H9 (cell line): Measurements from ENCODE around the gene TJP3. TPM values are rescaled to one million over a fixed set of nuclear protein-coding genes. Genes with fewer than 3 reads are reported as not detected.

Source experiments
- DNase-seq: peaks from one replicate; pipeline ENCODE4 v3.0.0-alpha.2; 2017
- H2AFZ ChIP-seq: one replicate; pipeline ENCODE4 v1.6.1; 2013; ENCODE audit warnings: mild to moderate bottlenecking, low read length, control low read depth, moderate library complexity
- H2AK5ac ChIP-seq: 2 replicates; pipeline ENCODE4 v1.6.1; 2013; ENCODE audit warnings: low read length, control low read depth, mixed read lengths; ENCODE audit not compliant: insufficient read length
- H2BK120ac ChIP-seq: one replicate; pipeline ENCODE4 v1.6.1; 2013; ENCODE audit warnings: low read depth, mild to moderate bottlenecking, low read length, control low read depth, inconsistent platforms; ENCODE audit not compliant: poor library complexity, severe bottlenecking
- H2BK12ac ChIP-seq: 2 replicates; pipeline ENCODE4 v1.6.1; 2013; ENCODE audit warnings: low read length, control low read depth, mixed read lengths, low read depth; ENCODE audit not compliant: insufficient read length
- H2BK15ac ChIP-seq: 2 replicates; pipeline ENCODE4 v1.6.1; 2013; ENCODE audit warnings: low read depth, low read length, control low read depth
- H2BK20ac ChIP-seq: one replicate; pipeline ENCODE4 v1.6.1; 2013; ENCODE audit warnings: low read depth, mild to moderate bottlenecking, low read length, control low read depth, inconsistent platforms; ENCODE audit not compliant: poor library complexity, severe bottlenecking
- H2BK5ac ChIP-seq: 2 replicates; pipeline ENCODE4 v1.6.1; 2013; ENCODE audit warnings: low read length, control low read depth, mixed read lengths; ENCODE audit not compliant: insufficient read length
- H3K14ac ChIP-seq: 2 replicates; pipeline ENCODE4 v1.6.1; 2013; ENCODE audit warnings: low read length, control low read depth; ENCODE audit not compliant: insufficient read depth
- H3K18ac ChIP-seq: 2 replicates; pipeline ENCODE4 v1.6.1; 2013; ENCODE audit warnings: low read depth, mild to moderate bottlenecking, mixed read lengths, low read length, control low read depth; ENCODE audit not compliant: insufficient read length
- H3K23ac ChIP-seq: 2 replicates; pipeline ENCODE4 v1.6.1; 2013; ENCODE audit warnings: low read length, control low read depth, mixed read lengths, low read depth; ENCODE audit not compliant: insufficient read length
- H3K23me2 ChIP-seq: 2 replicates; pipeline ENCODE4 v1.6.1; 2013; ENCODE audit warnings: low read depth, mild to moderate bottlenecking, mixed read lengths, low read length, control low read depth; ENCODE audit not compliant: insufficient read length, poor library complexity, severe bottlenecking
- H3K27ac ChIP-seq: 2 replicates; pipeline ENCODE4 v1.5.1; 2013; ENCODE audit warnings: low read length, control low read depth, mixed read lengths, low read depth; ENCODE audit not compliant: insufficient read length
- H3K27me3 ChIP-seq: 2 replicates; pipeline ENCODE4 v1.6.1; 2013; ENCODE audit warnings: low read length, control low read depth, inconsistent platforms; ENCODE audit not compliant: insufficient read depth
- H3K4ac ChIP-seq: 2 replicates; pipeline ENCODE4 v1.6.1; 2013; ENCODE audit warnings: low read depth, mild to moderate bottlenecking, control low read depth, inconsistent platforms, low read length, moderate library complexity
- H3K4me1 ChIP-seq: 2 replicates; pipeline ENCODE4 v1.6.1; 2013; ENCODE audit warnings: low read length, control low read depth, inconsistent platforms; ENCODE audit not compliant: insufficient read depth
- H3K4me2 ChIP-seq: 2 replicates; pipeline ENCODE4 v1.6.1; 2013; ENCODE audit warnings: low read length, control low read depth, mixed read lengths; ENCODE audit not compliant: insufficient read length, insufficient read depth
- H3K56ac ChIP-seq: 2 replicates; pipeline ENCODE4 v1.6.1; 2013; ENCODE audit warnings: low read depth, mild to moderate bottlenecking, mixed read lengths, low read length, control low read depth; ENCODE audit not compliant: insufficient read length
- H3K79me1 ChIP-seq: 2 replicates; pipeline ENCODE4 v1.6.1; 2013; ENCODE audit warnings: low read depth, mild to moderate bottlenecking, moderate library complexity, low read length, control low read depth, inconsistent platforms; ENCODE audit not compliant: insufficient read depth, poor library complexity, severe bottlenecking
- H3K79me2 ChIP-seq: 2 replicates; pipeline ENCODE4 v1.6.1; 2013; ENCODE audit warnings: low read length, control low read depth, inconsistent platforms; ENCODE audit not compliant: insufficient read depth
- H3K9ac ChIP-seq: 2 replicates; pipeline ENCODE4 v1.6.1; 2013; ENCODE audit warnings: low read length, control low read depth, mixed read lengths; ENCODE audit not compliant: insufficient read length; ENCODE audit errors: extremely low read depth
- H3K9me3 ChIP-seq: one replicate; pipeline ENCODE4 v1.6.1; 2013; ENCODE audit warnings: low read depth, low read length, inconsistent platforms; ENCODE audit not compliant: control insufficient read depth
- H3T11ph ChIP-seq: one replicate; pipeline ENCODE4 v1.6.1; 2013; ENCODE audit warnings: mild to moderate bottlenecking, low read length, control low read depth, inconsistent platforms
- H4K20me1 ChIP-seq: one replicate; pipeline ENCODE4 v1.6.1; 2013; ENCODE audit not compliant: control insufficient read depth, insufficient read length, insufficient read depth
- H4K5ac ChIP-seq: 2 replicates; pipeline ENCODE4 v1.6.1; 2013; ENCODE audit warnings: low read depth, mild to moderate bottlenecking, mixed read lengths, low read length, control low read depth; ENCODE audit not compliant: insufficient read length
- H4K8ac ChIP-seq: replicated peaks from 2 replicates; pipeline ENCODE4 v1.6.1; 2013; ENCODE audit warnings: low read length, control low read depth, mixed read lengths, low read depth; ENCODE audit not compliant: insufficient read length
- H4K91ac ChIP-seq: 2 replicates; pipeline ENCODE4 v1.6.1; 2013; ENCODE audit warnings: low read depth, mild to moderate bottlenecking, moderate library complexity, mixed read lengths, low read length, control low read depth; ENCODE audit not compliant: insufficient read length
- H3K27ac Mint-ChIP-seq, 3 experiments: 2 replicates in 2 of 3; 3 replicates in 1 of 3; pipeline ENCODE4 v1.8.0; 2020 to 2021; ENCODE audit warnings: mixed read lengths in 3 of 3, mild to moderate bottlenecking in 1 of 3, moderate library complexity in 1 of 3
- H3K27me3 Mint-ChIP-seq: 2 replicates; pipeline ENCODE4 v1.8.0; 2021; ENCODE audit warnings: low read depth, mild to moderate bottlenecking, moderate library complexity, mixed read lengths
- H3K36me3 Mint-ChIP-seq, 3 experiments: 2 replicates in 2 of 3; 3 replicates in 1 of 3; pipeline ENCODE4 v1.8.0; 2020 to 2021; ENCODE audit warnings: low read depth in 3 of 3, mixed read lengths in 3 of 3; ENCODE audit not compliant: insufficient read depth in 1 of 3
- H3K4me1 Mint-ChIP-seq, 2 experiments: 2 replicates each; pipeline ENCODE4 v1.8.0; 2020; ENCODE audit warnings: mixed read lengths in 2 of 2
- H3K4me3 Mint-ChIP-seq, 2 experiments: 2 replicates in 1 of 2; 3 replicates in 1 of 2; pipeline ENCODE4 v1.8.0; 2020 to 2021; ENCODE audit warnings: mild to moderate bottlenecking in 2 of 2, mixed read lengths in 2 of 2, moderate library complexity in 1 of 2
- H3K9me3 Mint-ChIP-seq, 2 experiments: 2 replicates in 1 of 2; 3 replicates in 1 of 2; pipeline ENCODE4 v1.8.0; 2020; ENCODE audit warnings: mild to moderate bottlenecking in 2 of 2, mixed read lengths in 2 of 2, moderate library complexity in 1 of 2
- CTCF ChIP-seq: fragments of 200-600 bp; sonication (generic); conservative IDR thresholded peaks from 3 replicates; pipeline ENCODE4 v1.8.0; 2021; ENCODE audit warnings: antibody characterized with exemption, mild to moderate bottlenecking
- WGBS: extraction: QIAGEN DNeasy Blood & Tissue Kit; methylation state at CpG from one replicate; pipeline ENCODE4 v1.1.7; 2013; ENCODE audit warnings: missing lambda C conversion rate, low lambda C conversion rate, mixed read lengths; ENCODE audit not compliant: insufficient read length; ENCODE audit errors: extremely low coverage; 5-methylcytosine and 5-hydroxymethylcytosine counted together
- total RNA-seq: library from RNA; stranded (reverse); gene quantifications from 2 replicates; pipeline ENCODE4 v1.2.1, GENCODE V29; 2021

The TJP3 gene
- total RNA-seq, 1 experiment from 2014 or later: 27.3 TPM

GRCh38 chr19:3766520-3766919 is 58.3 kb downstream of the TJP3 start:
- Histone ChIP-seq H3K27me3 (no peaks in the 10 kb centered on the region), H3K23me2 (no peaks in the 10 kb centered on the region), H2BK20ac (no peak overlapping the region), H4K5ac (no peak overlapping the region), H2BK15ac (no peak overlapping the region), H2BK120ac (no peak overlapping the region), H3K56ac (no peak overlapping the region), H3K14ac (no peak overlapping the region), H4K8ac (no peak overlapping the region), H3K9ac (no peak overlapping the region), H4K20me1 (no peaks in the 10 kb centered on the region), H3K79me1 (no peaks in the 10 kb centered on the region), H3K4ac (no peak overlapping the region), H2BK5ac (no peak overlapping the region), H2AK5ac (no peak overlapping the region), H2BK12ac (no peak overlapping the region), H4K91ac (no peak overlapping the region), H3K18ac (no peak overlapping the region), H3K79me2 (no peaks in the 10 kb centered on the region), H3K23ac (no peak overlapping the region), H3T11ph (no peak overlapping the region), H3K4me1 (no peaks in the 10 kb centered on the region), H2AFZ (no peak overlapping the region), H3K4me2 (no peak overlapping the region), H3K27ac (no peak overlapping the region), H3K9me3 (no peaks in the 10 kb centered on the region)
- Mint-ChIP-seq H3K4me1 (peaks cover 10 to 16% of the 10 kb centered on the region in 2 experiments), H3K36me3 (peaks cover 6 to 17% (median 12%) of the 10 kb centered on the region in 3 experiments; a peak in 5 of 7 replicates), H3K27me3 (no peaks in the 10 kb centered on the region), H3K27ac (peak overlapping the region in 1 of 3 experiments; percentile 87; a peak in 1 of 7 replicates), H3K9me3 (no peaks in the 10 kb centered on the region; a peak in 1 of 5 replicates), H3K4me3 (no peak overlapping the region)
- TF ChIP-seq CTCF: no peak
- no CpG with 5 or more reads among the region's 7 CpGs for WGBS
- DNase-seq: no peak
